Jurkat, Clone E6-1 (cell line): ENCODE measurements around the gene MRPL44. TPM values are rescaled to one million over a fixed set of nuclear protein-coding genes. Genes with fewer than 3 reads are reported as not detected.

Experiments used
- DNase-seq: peaks from one replicate; pipeline ENCODE4 v3.0.0-alpha.2; 2011; ENCODE audit warnings: low read depth, low spot score
- H3K4me3 ChIP-seq: 2 replicates; pipeline ENCODE4 v1.5.1; 2011; ENCODE audit warnings: mild to moderate bottlenecking, low read length, control low read depth, moderate library complexity
- polyA plus RNA-seq: library from polyadenylated mRNA; unstranded; fragments of >200 nt; gene quantifications from one replicate; pipeline ENCODE4 v1.2.1, GENCODE V29; 2012; ENCODE audit warnings: missing spikeins; ENCODE audit not compliant: insufficient read length, insufficient read depth

The MRPL44 gene
- 32.5 TPM for polyA plus RNA-seq

DNA sequence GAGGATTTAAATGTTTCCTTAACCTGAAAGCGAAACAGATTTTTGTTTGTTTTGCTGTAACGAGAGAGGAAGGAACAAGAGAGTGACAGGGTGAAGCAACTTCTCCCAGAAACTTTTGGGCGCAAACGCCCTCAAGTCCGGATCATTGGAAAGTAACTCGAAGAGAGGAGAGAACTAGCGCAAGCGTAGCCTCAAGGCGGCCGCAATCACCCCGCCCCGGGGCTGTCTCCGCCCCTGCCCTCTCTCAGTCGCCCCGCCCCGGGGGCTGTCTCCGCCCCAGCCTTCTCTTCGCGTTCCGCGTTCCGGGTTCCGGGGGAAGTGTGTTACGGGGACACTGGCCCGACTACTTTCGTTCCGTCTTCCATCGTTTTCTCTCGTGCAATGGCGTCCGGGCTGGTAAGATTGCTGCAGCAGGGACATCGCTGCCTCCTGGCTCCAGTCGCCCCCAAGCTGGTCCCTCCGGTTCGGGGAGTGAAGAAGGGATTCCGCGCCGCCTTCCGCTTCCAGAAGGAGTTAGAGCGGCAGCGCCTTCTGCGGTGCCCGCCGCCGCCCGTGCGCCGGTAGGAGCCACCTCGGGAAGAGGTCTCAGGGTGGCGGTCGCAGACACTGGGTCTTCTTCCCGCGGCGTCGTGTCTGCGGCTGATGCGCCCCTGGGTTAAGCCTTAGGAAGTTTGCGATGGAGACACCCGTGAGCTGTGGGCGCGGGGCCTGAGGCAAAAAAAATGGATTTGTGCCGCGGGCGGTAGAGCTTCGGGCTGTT is at the start of gene MRPL44:
TSS of gene MRPL44 (plus strand) at position 372 of the 760 bp plus-strand sequence. CDS start at position 382, 10 bp downstream.
- DNase-seq: peak; percentile 92
- H3K4me3 ChIP-seq: peak within 1 kb of the TSS; percentile 87

- DNase-seq: no peak
- no peak overlapping the region for H3K4me3 ChIP-seq
Observed at GRCh38 chr2:223908304-223908998, 48.8 kb upstream of the MRPL44 start.

- no peak overlapping the region for H3K4me3 ChIP-seq
- no peak for DNase-seq
Observed at GRCh38 chr2:223909001-223909741, 48.1 kb upstream of the MRPL44 start.

- H3K4me3 ChIP-seq: no peak overlapping the region
- DNase-seq: no peak
Observed at GRCh38 chr2:223914324-223914723, 42.9 kb upstream of the MRPL44 start.

GRCh38 chr2:223915071-223915470 is 42.2 kb upstream of the MRPL44 start:
- H3K4me3 ChIP-seq: no peak overlapping the region
- no peak for DNase-seq

DNA sequence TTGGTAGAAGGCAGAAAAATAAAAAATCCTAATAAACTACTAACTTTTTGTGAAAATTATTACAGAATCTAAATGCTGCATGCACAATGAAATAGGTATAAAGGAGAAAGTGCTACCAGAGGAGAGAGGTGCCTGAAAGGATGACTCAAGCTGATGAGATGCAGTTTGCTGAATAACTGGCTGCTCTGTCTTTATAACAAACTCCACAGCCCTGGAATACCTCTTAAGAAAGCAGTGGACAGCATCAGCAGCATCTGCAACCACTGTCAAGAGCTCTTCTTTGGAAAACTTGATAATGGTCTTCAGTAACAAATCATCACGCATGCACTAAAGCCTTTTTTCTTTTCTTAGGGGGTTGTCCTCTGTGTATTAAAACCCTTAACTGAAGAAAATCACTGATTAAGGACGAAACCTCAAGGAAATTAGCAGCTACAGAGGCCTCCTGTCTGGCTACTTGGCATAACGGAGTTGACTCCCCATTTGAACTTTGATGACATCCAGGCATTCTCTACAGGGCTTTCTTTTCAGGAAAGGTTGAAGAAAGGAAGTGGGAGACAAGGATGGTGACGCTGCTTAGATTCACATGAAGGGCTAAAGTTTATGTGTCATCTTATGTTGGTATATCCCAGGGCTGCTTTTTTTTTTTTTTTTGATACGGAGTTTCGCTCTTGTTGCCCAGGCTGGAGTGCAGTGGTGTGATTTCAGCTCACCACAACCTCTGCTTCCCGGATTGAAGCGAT is 40.9 kb upstream of the MRPL44 start:
- H3K4me3 ChIP-seq: no peak overlapping the region
- DNase-seq: no peak

DNA sequence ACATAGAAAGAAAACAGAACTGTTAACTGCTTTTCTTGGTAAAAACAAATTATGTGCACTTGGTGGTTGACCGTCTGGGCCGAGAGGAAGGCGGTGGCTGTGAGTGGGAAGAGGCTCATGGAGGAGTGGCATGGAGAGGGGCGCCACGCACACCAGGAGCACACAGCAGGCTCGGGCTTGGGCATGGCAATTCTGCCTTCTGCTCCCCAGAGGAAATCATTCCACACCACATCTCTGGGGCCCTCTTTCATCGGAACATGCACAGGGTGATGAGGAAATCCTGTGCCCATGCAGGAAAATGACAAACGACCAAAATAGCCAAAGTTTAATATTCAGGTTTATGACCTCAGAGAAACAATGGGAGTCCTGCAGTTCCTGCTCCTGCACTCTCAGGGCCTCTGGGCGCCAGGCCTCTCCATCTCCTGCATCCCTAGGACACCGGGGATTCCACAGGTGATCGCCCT is 38.6 kb upstream of the MRPL44 start:
- no peak for DNase-seq
- no peak overlapping the region for H3K4me3 ChIP-seq

DNA sequence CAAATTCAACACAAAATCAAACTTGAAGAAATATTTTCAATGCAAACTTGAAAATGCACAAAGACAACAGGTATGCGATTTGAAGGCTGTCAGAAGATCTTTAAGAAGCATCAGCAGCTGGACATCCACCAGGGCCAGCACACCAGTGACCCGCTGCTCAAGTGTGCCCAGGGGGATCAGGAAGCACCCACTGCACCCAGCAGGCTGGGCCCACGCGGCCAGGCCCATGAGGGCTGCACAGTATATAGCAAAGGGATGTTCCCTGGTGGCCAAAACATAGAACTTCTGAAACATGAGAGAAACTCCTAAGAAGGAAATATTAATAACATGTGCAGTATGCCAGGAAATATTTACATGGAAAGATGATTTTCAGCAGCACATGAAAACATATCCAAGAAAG is 37.2 kb upstream of the MRPL44 start:
- no peak for DNase-seq
- H3K4me3 ChIP-seq: no peak overlapping the region

GRCh38 chr2:223921204-223921603 is 36.1 kb upstream of the MRPL44 start:
- no peak for DNase-seq

GRCh38 chr2:223922308-223922707 is 35.0 kb upstream of the MRPL44 start:
- DNase-seq: no peak
- no peak overlapping the region for H3K4me3 ChIP-seq

More at GRCh38 chr2:223921204-223921603, 36.1 kb upstream of the MRPL44 start:
- H3K4me3 ChIP-seq: no peak overlapping the region

DNA sequence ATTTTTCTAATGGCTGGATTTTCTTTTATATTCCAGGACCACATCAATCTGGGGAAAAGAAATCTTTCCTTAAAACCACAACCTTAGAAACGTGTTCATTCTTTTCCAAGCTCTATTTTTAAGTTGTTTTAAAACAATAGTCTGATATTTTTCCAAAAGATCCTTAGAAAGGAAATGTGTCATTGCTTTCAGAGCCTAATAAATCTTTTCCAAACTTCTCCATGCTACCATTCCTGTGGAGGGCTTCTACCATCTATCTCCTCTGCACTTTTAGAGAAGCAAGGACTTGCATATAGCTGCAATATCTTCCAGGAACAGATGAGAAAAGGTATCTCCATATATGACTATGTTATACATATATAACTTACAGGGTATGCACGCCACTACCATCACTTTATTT is 33.3 kb upstream of the MRPL44 start:
- no peak overlapping the region for H3K4me3 ChIP-seq
- no peak for DNase-seq

GRCh38 chr2:223925106-223925505 is 32.2 kb upstream of the MRPL44 start:
- no peak for DNase-seq
- H3K4me3 ChIP-seq: no peak overlapping the region

DNA sequence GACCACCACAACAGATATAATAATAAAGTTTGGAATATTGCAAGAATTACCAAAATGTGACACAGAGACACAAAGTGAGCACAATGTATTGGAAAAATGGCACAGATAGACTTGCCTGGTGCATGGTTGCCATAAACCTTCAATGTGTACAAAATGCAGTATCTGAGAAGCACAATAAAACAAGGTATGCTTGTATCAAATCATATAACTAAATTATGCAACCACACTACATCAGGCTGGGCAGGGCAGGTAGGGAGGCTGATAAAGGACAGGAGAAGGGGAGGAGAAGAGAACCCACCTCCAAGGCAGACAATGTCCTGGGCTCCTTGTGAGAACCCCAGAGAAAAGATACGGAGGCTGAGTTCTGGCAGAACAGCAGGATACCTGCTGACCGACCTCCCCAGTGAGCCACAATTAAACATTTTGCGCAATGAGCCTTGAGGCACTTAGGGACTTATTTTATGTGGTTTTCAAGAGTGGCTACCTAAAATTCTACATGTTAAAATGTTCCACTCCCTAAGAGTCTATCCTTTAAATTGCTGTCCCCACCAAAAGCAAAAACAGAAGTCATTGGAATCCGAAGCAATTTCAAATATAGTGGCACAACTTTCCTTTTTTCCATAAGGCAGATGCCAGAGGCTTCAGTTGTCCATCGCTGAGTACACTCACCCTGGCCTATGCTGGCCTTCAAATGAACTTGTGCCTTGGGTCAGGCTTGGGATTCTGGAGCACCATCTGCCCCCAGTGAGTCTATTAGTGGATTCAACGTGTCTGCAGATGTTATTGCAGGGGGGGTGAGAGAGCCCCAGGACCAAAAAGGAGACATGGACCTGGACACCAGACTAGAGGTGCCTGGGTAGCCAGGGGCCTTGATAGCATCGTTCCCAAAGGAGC is 28.9 kb upstream of the MRPL44 start:
- no peak for DNase-seq
- H3K4me3 ChIP-seq: no peak overlapping the region

DNA sequence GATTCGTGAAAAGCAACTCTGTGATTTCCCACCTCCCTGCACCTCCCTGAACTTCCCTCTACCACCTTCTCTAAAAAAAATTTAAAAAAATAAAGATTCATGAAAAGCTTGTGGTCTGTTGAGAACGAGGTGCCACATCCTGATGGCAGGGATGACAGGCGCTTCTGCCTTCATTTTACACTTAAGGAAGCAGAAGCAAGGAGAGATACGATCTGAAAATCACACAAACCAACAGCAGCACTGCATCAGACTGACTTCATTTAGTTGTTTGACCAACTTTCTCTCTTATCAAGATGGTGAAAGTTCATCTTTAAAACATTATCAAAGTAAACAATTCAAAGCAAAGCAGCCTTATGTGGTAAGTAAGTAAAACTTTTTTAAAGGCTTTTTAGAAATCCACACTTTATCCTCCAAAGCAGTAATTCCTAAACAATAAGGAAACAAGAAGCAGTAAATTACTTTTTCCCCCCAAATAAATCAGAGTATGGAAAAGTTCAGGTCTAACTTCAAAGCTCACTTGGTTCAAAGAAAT is 27.6 kb upstream of the MRPL44 start:
- peak; percentile 98 for DNase-seq
- H3K4me3 ChIP-seq: no peak overlapping the region

- H3K4me3 ChIP-seq: no peak overlapping the region
- no peak for DNase-seq
Observed at GRCh38 chr2:223930103-223930976, 26.9 kb upstream of the MRPL44 start.

DNA sequence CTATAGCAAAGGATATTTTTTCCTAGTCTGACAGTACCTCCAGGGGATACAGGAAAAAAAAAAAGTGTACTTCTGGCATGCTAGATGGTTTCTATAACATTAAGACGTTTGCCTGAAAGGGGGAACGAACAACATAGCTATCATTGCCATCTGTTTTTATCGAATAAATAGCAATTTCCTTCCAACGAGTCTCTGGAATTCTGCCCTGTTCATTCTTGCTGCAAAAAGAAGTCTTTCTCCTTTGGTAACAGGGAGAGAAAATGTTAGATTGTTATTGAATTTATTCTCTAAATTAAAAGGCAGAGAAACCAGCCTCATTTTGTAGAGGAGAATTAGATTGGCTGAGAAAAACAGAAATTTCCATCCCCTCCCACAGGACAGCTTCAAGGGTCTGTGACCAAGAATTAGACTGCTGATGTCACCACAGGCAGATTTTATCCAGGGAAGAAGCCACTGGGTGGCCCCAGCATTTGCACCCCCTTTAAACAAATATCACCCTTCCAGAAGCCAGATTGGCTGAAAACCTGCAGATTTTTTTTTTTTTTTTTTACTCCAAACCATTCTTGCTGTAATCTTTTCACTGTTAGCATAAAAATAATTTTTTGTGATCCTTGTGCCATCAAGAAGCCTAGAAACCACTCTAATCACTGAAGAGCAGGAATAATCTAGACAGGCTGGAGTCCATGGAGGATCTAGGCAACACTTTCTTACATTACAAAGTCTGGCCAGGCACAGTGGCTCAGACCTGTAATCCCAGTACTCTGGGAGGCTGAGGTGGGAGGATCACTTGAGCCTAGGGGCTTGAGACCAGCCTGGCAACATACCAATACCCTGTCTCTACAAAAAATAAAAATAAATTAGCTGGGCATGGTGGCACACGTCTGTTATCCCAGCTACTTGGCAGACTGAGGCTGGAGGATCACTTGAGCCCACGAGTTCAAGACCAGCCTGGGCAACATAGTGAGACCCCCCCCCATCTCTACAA is 24.2 kb upstream of the MRPL44 start:
- H3K4me3 ChIP-seq: no peak overlapping the region
- DNase-seq: no peak
